Left ventricle myocardium inferior (tissue), 1 donor: ENCODE results near the gene TLR9. TPM values are rescaled to one million over a fixed set of nuclear protein-coding genes. Genes with fewer than 3 reads are reported as not detected.

Experiments used
- DNase-seq: peaks from one replicate; pipeline ENCODE4 v3.0.0-alpha.2; 2020
- H3K27ac ChIP-seq: fragments of 200-600 bp; replicated peaks from 2 replicates; pipeline ENCODE4 v1.8.0; 2021
- H3K27me3 ChIP-seq: fragments of 200-600 bp; 2 replicates; pipeline ENCODE4 v1.8.0; 2021; ENCODE audit warnings: low read depth
- H3K36me3 ChIP-seq: fragments of 200-600 bp; 2 replicates; pipeline ENCODE4 v1.8.0; 2021
- H3K4me1 ChIP-seq: fragments of 200-600 bp; 2 replicates; pipeline ENCODE4 v1.8.0; 2021
- H3K4me3 ChIP-seq: fragments of 200-600 bp; 2 replicates; pipeline ENCODE4 v1.8.0; 2021; ENCODE audit warnings: mild to moderate bottlenecking, moderate library complexity
- H3K9me3 ChIP-seq: fragments of 200-600 bp; replicated peaks from 2 replicates; pipeline ENCODE4 v1.8.0; 2021
- CTCF ChIP-seq: fragments of 200-600 bp; IDR thresholded peaks from 2 replicates; pipeline ENCODE4 v1.8.0; 2021; ENCODE audit warnings: antibody characterized with exemption, mild to moderate bottlenecking, borderline replicate concordance
- intact Hi-C: fragments of 100-400 bp; cut with micrococcal nuclease; formaldehyde crosslinking; loops from one replicate; pipeline ENCODE4 v1.11.0; 2022
- total RNA-seq: library from RNA; stranded (reverse); fragmentation: NEBNext Ultra II Directional; extraction: Animal tissue kit (Norgen Biotek cat#: 25700); gene quantifications from one replicate; pipeline ENCODE4 v1.2.1, GENCODE V29; 2021
- donor health status: DM: no; HTN: yes; CAD: no; lungs with severe emphysema.

The TLR9 gene
- total RNA-seq, 1 donor from 2014 or later = 0.66 TPM

GRCh38 chr3:52203701-52204100 lies 21.7 kb downstream of the TLR9 start:
- intact Hi-C loops = no loop called here
- Histone ChIP-seq H3K4me1 (peaks cover 51% of the 10 kb centered on the region), H3K4me3 (no peak overlapping the region), H3K9me3 (no peaks in the 10 kb centered on the region), H3K27me3 (no peaks in the 10 kb centered on the region), H3K36me3 (peaks cover 96% of the 10 kb centered on the region), H3K27ac (no peak overlapping the region)
- DNase-seq = no peak
- no peak for TF ChIP-seq CTCF

GRCh38 chr3:52202384-52203077 lies 22.9 kb downstream of the TLR9 start:
- intact Hi-C loops = no loop called here

GRCh38 chr3:52200981-52201679 lies 24.3 kb downstream of the TLR9 start:
- intact Hi-C loops = no loop called here
- TF ChIP-seq CTCF = no peak
- no peaks in the 10 kb centered on the region for H3K27me3 ChIP-seq
- H3K9me3 ChIP-seq = no peaks in the 10 kb centered on the region
- no peak for DNase-seq
- peaks cover 70% of the 10 kb centered on the region for H3K36me3 ChIP-seq
- peak overlapping the region; percentile 7 for H3K27ac ChIP-seq
- H3K4me1 ChIP-seq = peaks cover 75% of the 10 kb centered on the region
- no peak overlapping the region for H3K4me3 ChIP-seq

More at GRCh38 chr3:52202384-52203077, 22.9 kb downstream of the TLR9 start:
- H3K9me3 ChIP-seq = no peaks in the 10 kb centered on the region
- peaks cover 84% of the 10 kb centered on the region for H3K36me3 ChIP-seq
- no peak for DNase-seq
- H3K27me3 ChIP-seq = no peaks in the 10 kb centered on the region
- H3K4me3 ChIP-seq = no peak overlapping the region
- H3K27ac ChIP-seq = no peak overlapping the region
- H3K4me1 ChIP-seq = peaks cover 61% of the 10 kb centered on the region
- TF ChIP-seq CTCF = no peak

GRCh38 chr3:52198643-52199608 lies 26.5 kb downstream of the TLR9 start:
- DNase-seq = no peak
- TF ChIP-seq CTCF = no peak
- intact Hi-C loops = no loop called here
- peaks cover 87% of the 10 kb centered on the region for H3K4me1 ChIP-seq
- H3K27ac ChIP-seq = peak overlapping the region; percentile 93
- H3K27me3 ChIP-seq = no peaks in the 10 kb centered on the region
- H3K36me3 ChIP-seq = peaks cover 48% of the 10 kb centered on the region
- H3K9me3 ChIP-seq = no peaks in the 10 kb centered on the region
- H3K4me3 ChIP-seq = peak overlapping the region; percentile 94
